Parathyroid adenoma (tissue), 2 donors: ENCODE results near the gene GABPB1.

Experiments
- H2AFZ ChIP-seq: fragments of 300-600 bp; sonication (generic); one replicate; pipeline ENCODE4 v1.7.0; 2017; ENCODE audit warnings: antibody characterized with exemption, mild to moderate bottlenecking
- H3K27ac ChIP-seq: fragments of 300-600 bp; sonication (generic); one replicate; pipeline ENCODE4 v1.7.0; 2017
- H3K27me3 ChIP-seq: fragments of 300-600 bp; sonication (generic); one replicate; pipeline ENCODE4 v1.7.0; 2017; ENCODE audit warnings: low read length; ENCODE audit not compliant: control insufficient read depth, insufficient read depth
- H3K36me3 ChIP-seq: fragments of 300-600 bp; sonication (generic); one replicate; pipeline ENCODE4 v1.7.0; 2017; ENCODE audit warnings: low read length; ENCODE audit not compliant: control insufficient read depth, insufficient read depth
- H3K4me1 ChIP-seq: fragments of 300-600 bp; sonication (generic); one replicate; pipeline ENCODE4 v1.7.0; 2017; ENCODE audit warnings: control low read depth
- H3K4me2 ChIP-seq: fragments of 300-600 bp; sonication (generic); one replicate; pipeline ENCODE4 v1.7.0; 2017; ENCODE audit warnings: low read length
- H3K4me3 ChIP-seq: fragments of 300-600 bp; sonication (generic); one replicate; pipeline ENCODE4 v1.7.0; 2017; ENCODE audit warnings: low read depth, low read length
- H3K79me2 ChIP-seq: fragments of 300-600 bp; sonication (generic); one replicate; pipeline ENCODE4 v1.7.0; 2017; ENCODE audit warnings: control low read depth
- H3K9ac ChIP-seq: fragments of 300-600 bp; sonication (generic); one replicate; pipeline ENCODE4 v1.7.0; 2017; ENCODE audit warnings: mild to moderate bottlenecking
- H3K9me3 ChIP-seq: fragments of 300-600 bp; sonication (generic); one replicate; pipeline ENCODE4 v1.7.0; 2017; ENCODE audit warnings: low read length; ENCODE audit not compliant: control insufficient read depth
- TF ChIP-seq, protein P1 (sequence below): fragments of 300-600 bp; sonication (generic); IDR thresholded peaks from one replicate; pipeline ENCODE4 v1.7.0; 2017; ENCODE audit warnings: antibody characterized with exemption, mild to moderate bottlenecking
- donor health status: primary hyperparathyroidism.

Gene GABPB1

GRCh38 chr15:50365971-50366370 lies 11.0 kb upstream of the GABPB1 start:
- Histone ChIP-seq H3K9me3 (no peaks in the 10 kb centered on the region), H3K4me3 (no peak overlapping the region), H3K4me1 (no peaks in the 10 kb centered on the region), H3K79me2 (no peaks in the 10 kb centered on the region), H3K27ac (no peak overlapping the region), H3K36me3 (no peaks in the 10 kb centered on the region), H3K9ac (no peak overlapping the region), H2AFZ (no peak overlapping the region), H3K4me2 (no peak overlapping the region), H3K27me3 (no peaks in the 10 kb centered on the region)
- TF ChIP-seq, protein P1, sequence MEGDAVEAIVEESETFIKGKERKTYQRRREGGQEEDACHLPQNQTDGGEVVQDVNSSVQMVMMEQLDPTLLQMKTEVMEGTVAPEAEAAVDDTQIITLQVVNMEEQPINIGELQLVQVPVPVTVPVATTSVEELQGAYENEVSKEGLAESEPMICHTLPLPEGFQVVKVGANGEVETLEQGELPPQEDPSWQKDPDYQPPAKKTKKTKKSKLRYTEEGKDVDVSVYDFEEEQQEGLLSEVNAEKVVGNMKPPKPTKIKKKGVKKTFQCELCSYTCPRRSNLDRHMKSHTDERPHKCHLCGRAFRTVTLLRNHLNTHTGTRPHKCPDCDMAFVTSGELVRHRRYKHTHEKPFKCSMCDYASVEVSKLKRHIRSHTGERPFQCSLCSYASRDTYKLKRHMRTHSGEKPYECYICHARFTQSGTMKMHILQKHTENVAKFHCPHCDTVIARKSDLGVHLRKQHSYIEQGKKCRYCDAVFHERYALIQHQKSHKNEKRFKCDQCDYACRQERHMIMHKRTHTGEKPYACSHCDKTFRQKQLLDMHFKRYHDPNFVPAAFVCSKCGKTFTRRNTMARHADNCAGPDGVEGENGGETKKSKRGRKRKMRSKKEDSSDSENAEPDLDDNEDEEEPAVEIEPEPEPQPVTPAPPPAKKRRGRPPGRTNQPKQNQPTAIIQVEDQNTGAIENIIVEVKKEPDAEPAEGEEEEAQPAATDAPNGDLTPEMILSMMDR = no peak

DNA sequence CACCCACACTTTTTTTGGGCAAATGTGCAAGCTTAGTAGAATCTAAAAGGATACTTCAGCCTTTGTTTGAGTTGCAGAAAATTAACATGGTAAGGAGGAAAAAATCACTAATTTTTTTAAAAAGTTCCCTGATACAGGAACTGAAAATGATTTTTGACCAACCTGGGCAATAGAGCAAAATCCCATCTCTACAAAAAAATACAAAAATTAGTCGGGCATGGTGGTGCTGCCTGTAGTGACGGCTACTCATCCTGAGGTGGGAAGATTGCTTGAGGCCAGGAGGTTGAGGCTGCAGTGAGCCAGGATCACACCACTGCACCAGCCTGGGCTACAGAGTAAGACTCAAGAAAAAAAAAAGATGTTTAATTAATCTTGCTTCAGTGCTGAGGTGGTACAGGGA lies 10.6 kb upstream of the GABPB1 start:
- no peaks in the 10 kb centered on the region for H3K36me3 ChIP-seq
- no peaks in the 10 kb centered on the region for H3K9me3 ChIP-seq
- H3K27me3 ChIP-seq = no peaks in the 10 kb centered on the region
- TF ChIP-seq, protein P1 = no peak
- no peak overlapping the region for H3K4me2 ChIP-seq
- no peaks in the 10 kb centered on the region for H3K79me2 ChIP-seq
- no peaks in the 10 kb centered on the region for H3K4me1 ChIP-seq
- H3K9ac ChIP-seq = no peak overlapping the region
- no peak overlapping the region for H3K4me3 ChIP-seq
- no peak overlapping the region for H3K27ac ChIP-seq
- H2AFZ ChIP-seq = no peak overlapping the region

DNA sequence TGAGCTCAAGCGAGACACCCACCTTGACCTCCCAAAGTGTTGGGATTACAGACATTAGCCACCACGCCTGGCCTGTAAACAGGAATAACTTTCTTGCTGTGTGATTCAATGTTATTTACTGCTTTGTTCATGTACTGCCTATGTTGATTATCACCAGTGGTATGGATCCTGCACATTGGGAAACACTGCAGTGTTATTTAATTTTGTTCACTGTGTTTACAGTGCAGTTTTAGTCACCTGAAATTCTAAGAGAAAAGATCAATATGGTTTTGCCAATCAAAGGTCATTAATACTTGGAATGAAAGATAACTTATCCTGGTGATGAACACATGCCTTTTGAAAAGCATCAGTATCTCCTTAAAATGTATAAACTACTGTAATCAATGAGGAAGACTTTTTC lies 8.6 kb upstream of the GABPB1 start:
- no peaks in the 10 kb centered on the region for H3K36me3 ChIP-seq
- no peak overlapping the region for H3K4me2 ChIP-seq
- H3K4me1 ChIP-seq = no peaks in the 10 kb centered on the region
- H3K27ac ChIP-seq = no peak overlapping the region
- TF ChIP-seq, protein P1 = no peak
- H3K9ac ChIP-seq = no peak overlapping the region
- H2AFZ ChIP-seq = no peak overlapping the region
- no peaks in the 10 kb centered on the region for H3K27me3 ChIP-seq
- H3K4me3 ChIP-seq = no peak overlapping the region
- H3K79me2 ChIP-seq = no peaks in the 10 kb centered on the region
- H3K9me3 ChIP-seq = no peaks in the 10 kb centered on the region

- Histone ChIP-seq H3K79me2 (no peaks in the 10 kb centered on the region), H3K9ac (no peak overlapping the region), H3K27ac (no peak overlapping the region), H3K9me3 (no peaks in the 10 kb centered on the region), H3K27me3 (no peaks in the 10 kb centered on the region), H2AFZ (no peak overlapping the region), H3K4me2 (no peak overlapping the region), H3K36me3 (no peaks in the 10 kb centered on the region), H3K4me1 (no peaks in the 10 kb centered on the region), H3K4me3 (no peak overlapping the region)
- TF ChIP-seq, protein P1 = no peak
These were observed 6.8 kb upstream of the GABPB1 start for GRCh38 chr15:50361756-50362155.

- Histone ChIP-seq H3K79me2 (no peaks in the 10 kb centered on the region), H3K27me3 (no peaks in the 10 kb centered on the region), H3K4me3 (no peak overlapping the region), H3K27ac (no peak overlapping the region), H3K9ac (no peak overlapping the region), H3K4me2 (no peak overlapping the region), H2AFZ (no peak overlapping the region), H3K36me3 (no peaks in the 10 kb centered on the region), H3K9me3 (no peaks in the 10 kb centered on the region), H3K4me1 (peaks cover 7% of the 10 kb centered on the region)
- TF ChIP-seq, protein P1 = no peak
These were observed 3.8 kb upstream of the GABPB1 start for GRCh38 chr15:50358845-50359244.
